ENCODE results near the gene SYK.

Gene SYK

GRCh38 chr9:90871327-90871935 is 69.8 kb downstream of the SYK start:
- Histone ChIP-seq H2AFZ (ENCODE audit: low read depth, low read length) (no peak overlapping the region), H4K20me1 (ENCODE audit: insufficient read depth, low read length) (no peaks in the 10 kb centered on the region), H3K79me2 (ENCODE audit: insufficient read depth, low read length) (no peaks in the 10 kb centered on the region), H3K9me3 (ENCODE audit: insufficient read depth, low read length, severe bottlenecking) (no peaks in the 10 kb centered on the region), H3K4me2 (ENCODE audit: insufficient read depth, low read length) (no peak overlapping the region), H3K27me3 (ENCODE audit: insufficient read depth, low read length, poor library complexity) (no peaks in the 10 kb centered on the region), H3K36me3 (ENCODE audit: insufficient read depth, low read length) (no peaks in the 10 kb centered on the region), H3K4me1 (ENCODE audit: insufficient read depth, low read length) (no peaks in the 10 kb centered on the region), H3K4me3 (ENCODE audit: low read depth in 1 of 2, low read length in 2 of 2) (no peak overlapping the region), H3K27ac (ENCODE audit: low read length) (no peak overlapping the region), H3K9ac (ENCODE audit: low read depth, low read length) (no peak overlapping the region)
- ATAC-seq (ENCODE audit: insufficient read depth, low read depth) (no peak), DNase-seq (no peak)
- TF ChIP-seq EZH2 (IDR thresholded peaks at IDR 0.05; ENCODE audit: borderline replicate concordance, low read depth, low read length, severe bottlenecking) = no peak
- TF ChIP-seq, protein P1, sequence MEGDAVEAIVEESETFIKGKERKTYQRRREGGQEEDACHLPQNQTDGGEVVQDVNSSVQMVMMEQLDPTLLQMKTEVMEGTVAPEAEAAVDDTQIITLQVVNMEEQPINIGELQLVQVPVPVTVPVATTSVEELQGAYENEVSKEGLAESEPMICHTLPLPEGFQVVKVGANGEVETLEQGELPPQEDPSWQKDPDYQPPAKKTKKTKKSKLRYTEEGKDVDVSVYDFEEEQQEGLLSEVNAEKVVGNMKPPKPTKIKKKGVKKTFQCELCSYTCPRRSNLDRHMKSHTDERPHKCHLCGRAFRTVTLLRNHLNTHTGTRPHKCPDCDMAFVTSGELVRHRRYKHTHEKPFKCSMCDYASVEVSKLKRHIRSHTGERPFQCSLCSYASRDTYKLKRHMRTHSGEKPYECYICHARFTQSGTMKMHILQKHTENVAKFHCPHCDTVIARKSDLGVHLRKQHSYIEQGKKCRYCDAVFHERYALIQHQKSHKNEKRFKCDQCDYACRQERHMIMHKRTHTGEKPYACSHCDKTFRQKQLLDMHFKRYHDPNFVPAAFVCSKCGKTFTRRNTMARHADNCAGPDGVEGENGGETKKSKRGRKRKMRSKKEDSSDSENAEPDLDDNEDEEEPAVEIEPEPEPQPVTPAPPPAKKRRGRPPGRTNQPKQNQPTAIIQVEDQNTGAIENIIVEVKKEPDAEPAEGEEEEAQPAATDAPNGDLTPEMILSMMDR (IDR thresholded peaks at IDR 0.05; ENCODE audit: borderline replicate concordance, extremely low read depth, low read length, poor library complexity, severe bottlenecking) = no peak

DNA sequence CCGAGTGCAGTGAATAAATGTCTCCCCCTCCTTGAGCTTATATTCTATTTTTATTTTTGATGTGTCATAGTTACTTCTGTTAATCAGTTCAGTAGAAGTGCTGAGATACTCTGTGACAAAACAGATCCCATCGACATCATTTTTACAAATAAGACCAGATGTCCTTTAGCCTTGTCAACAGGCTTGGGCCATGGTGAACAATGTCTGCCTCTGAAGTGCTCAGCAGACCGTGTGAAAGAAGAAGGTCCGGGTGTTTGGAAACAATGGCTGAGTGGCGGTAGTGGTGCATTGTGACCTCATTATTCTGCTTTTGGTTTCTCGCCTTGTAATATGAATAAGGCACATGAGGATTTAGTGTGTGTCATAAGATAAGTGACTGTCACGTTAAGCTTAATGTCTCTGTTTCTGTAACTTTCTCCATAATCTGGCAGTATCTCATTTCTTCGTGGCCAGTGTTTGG is 71.2 kb downstream of the SYK start:
- DNase-seq (no peak), ATAC-seq (ENCODE audit: insufficient read depth, low read depth) (no peak)
- no peaks in the 10 kb centered on the region for H4K20me1 ChIP-seq (ENCODE audit: insufficient read depth, low read length)
- H3K4me2 ChIP-seq (ENCODE audit: insufficient read depth, low read length) = no peak overlapping the region
- no peak overlapping the region for H2AFZ ChIP-seq (ENCODE audit: low read depth, low read length)
- H3K9me3 ChIP-seq (ENCODE audit: insufficient read depth, low read length, severe bottlenecking) = no peaks in the 10 kb centered on the region
- TF ChIP-seq EZH2 (IDR thresholded peaks at IDR 0.05; ENCODE audit: borderline replicate concordance, low read depth, low read length, severe bottlenecking) = no peak
- TF ChIP-seq, protein P1 (IDR thresholded peaks at IDR 0.05; ENCODE audit: borderline replicate concordance, extremely low read depth, low read length, poor library complexity, severe bottlenecking) = no peak
- H3K4me1 ChIP-seq (ENCODE audit: insufficient read depth, low read length) = no peaks in the 10 kb centered on the region
- no peak overlapping the region for H3K4me3 ChIP-seq (ENCODE audit: low read depth in 1 of 2, low read length in 2 of 2)
- no peaks in the 10 kb centered on the region for H3K36me3 ChIP-seq (ENCODE audit: insufficient read depth, low read length)
- no peaks in the 10 kb centered on the region for H3K79me2 ChIP-seq (ENCODE audit: insufficient read depth, low read length)
- no peak overlapping the region for H3K27ac ChIP-seq (ENCODE audit: low read length)
- H3K27me3 ChIP-seq (ENCODE audit: insufficient read depth, low read length, poor library complexity) = no peaks in the 10 kb centered on the region
- H3K9ac ChIP-seq (ENCODE audit: low read depth, low read length) = no peak overlapping the region

DNA sequence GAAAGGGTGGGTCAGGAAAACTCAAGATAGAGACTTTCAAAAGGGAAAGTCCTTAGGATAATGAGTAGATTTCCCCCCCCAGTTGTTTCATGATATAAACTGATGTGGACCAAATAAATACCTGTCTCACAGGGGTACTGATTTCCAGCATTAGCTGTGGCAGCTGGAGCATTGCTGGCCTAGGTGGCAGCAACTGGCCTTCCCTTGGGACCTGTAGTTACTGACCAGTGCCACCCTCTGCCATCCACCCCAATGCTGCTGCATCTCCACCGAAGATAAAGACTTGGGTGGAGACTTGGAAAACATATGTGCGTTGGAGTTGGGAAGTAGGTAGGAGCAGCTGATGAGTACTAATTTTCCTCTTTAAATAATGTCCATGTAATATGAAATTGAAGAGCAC is 71.8 kb downstream of the SYK start:
- no peaks in the 10 kb centered on the region for H3K36me3 ChIP-seq (ENCODE audit: insufficient read depth, low read length)
- no peak overlapping the region for H2AFZ ChIP-seq (ENCODE audit: low read depth, low read length)
- no peaks in the 10 kb centered on the region for H3K9me3 ChIP-seq (ENCODE audit: insufficient read depth, low read length, severe bottlenecking)
- no peaks in the 10 kb centered on the region for H3K79me2 ChIP-seq (ENCODE audit: insufficient read depth, low read length)
- DNase-seq (no peak), ATAC-seq (ENCODE audit: insufficient read depth, low read depth) (no peak)
- TF ChIP-seq EZH2 (IDR thresholded peaks at IDR 0.05; ENCODE audit: borderline replicate concordance, low read depth, low read length, severe bottlenecking) = no peak
- TF ChIP-seq, protein P1 (IDR thresholded peaks at IDR 0.05; ENCODE audit: borderline replicate concordance, extremely low read depth, low read length, poor library complexity, severe bottlenecking) = no peak
- H3K27ac ChIP-seq (ENCODE audit: low read length) = no peak overlapping the region
- H3K4me2 ChIP-seq (ENCODE audit: insufficient read depth, low read length) = no peak overlapping the region
- H3K4me3 ChIP-seq (ENCODE audit: low read depth in 1 of 2, low read length in 2 of 2) = no peak overlapping the region
- H3K27me3 ChIP-seq (ENCODE audit: insufficient read depth, low read length, poor library complexity) = no peaks in the 10 kb centered on the region
- no peak overlapping the region for H3K9ac ChIP-seq (ENCODE audit: low read depth, low read length)
- H4K20me1 ChIP-seq (ENCODE audit: insufficient read depth, low read length) = no peaks in the 10 kb centered on the region
- no peaks in the 10 kb centered on the region for H3K4me1 ChIP-seq (ENCODE audit: insufficient read depth, low read length)

Data from DND-41 (cell line).